Measurements from ENCODE around the gene GPR35. TPM values are rescaled to one million over a fixed set of nuclear protein-coding genes. Genes with fewer than 3 reads are reported as not detected.

GPR35 gene
- total RNA-seq, 4 donors from 2014 or later: 91.1 to 244 (median 136) TPM

GRCh38 chr2:240626531-240627300, 1.4 kb downstream of the GPR35 start:
- Histone ChIP-seq H3K4me1 (no peaks in the 10 kb centered on the region), H3K36me3 (peaks cover 0 to 12% (median 0%) of the 10 kb centered on the region in 4 donors), H3K4me3 (no peak overlapping the region), H3K27me3 (no peaks in the 10 kb centered on the region), H3K9me3 (no peaks in the 10 kb centered on the region), H3K27ac (peak overlapping the region; percentile 29 to 36 (median 34))
- peak; percentile 49 for DNase-seq
- TF ChIP-seq CTCF (IDR thresholded peaks at IDR 0.05): no peak
- no peak for TF ChIP-seq POLR2A (IDR thresholded peaks at IDR 0.05)
- no peak for TF ChIP-seq POLR2AphosphoS5 (IDR thresholded peaks at IDR 0.05)
- TF ChIP-seq EP300 (IDR thresholded peaks at IDR 0.05; ENCODE audit: low read depth): no peak
- 59 to 63% methylated on average over 3 to 17 of the region's 21 CpGs for WGBS, 2 donors (ENCODE audit: low coverage in 1 of 2)
- in situ Hi-C loops (cut with MboI; ENCODE audit: low pct_ligation_motif_present in 1 of 4, low pct_unique_long_range_greater_than_20kb in 1 of 4, low sequenced_read_pairs in 3 of 4) (no loop called here), intact Hi-C loops (cut with DNase I; ENCODE audit: low total_unique reads) (no loop called here)

- intact Hi-C loops (cut with DNase I; ENCODE audit: low total_unique reads) (no loop called here), in situ Hi-C loops (cut with MboI; ENCODE audit: low pct_ligation_motif_present in 1 of 4, low pct_unique_long_range_greater_than_20kb in 1 of 4, low sequenced_read_pairs in 3 of 4) (no loop called here)
- no peak overlapping the region for H3K27ac ChIP-seq
- no peaks in the 10 kb centered on the region for H3K9me3 ChIP-seq
- no peak overlapping the region for H3K4me3 ChIP-seq
- WGBS, 2 donors (ENCODE audit: low coverage in 1 of 2): 86% methylated on average over 15 of the region's 17 CpGs; no CpG with 5 or more reads in 1 of the 2 donors
- TF ChIP-seq POLR2AphosphoS5 (IDR thresholded peaks at IDR 0.05) (no peak), EP300 (IDR thresholded peaks at IDR 0.05; ENCODE audit: low read depth) (no peak), POLR2A (IDR thresholded peaks at IDR 0.05) (no peak), CTCF (IDR thresholded peaks at IDR 0.05) (no peak)
- H3K36me3 ChIP-seq: peaks cover 0 to 12% (median 0%) of the 10 kb centered on the region in 4 donors
- H3K4me1 ChIP-seq: no peaks in the 10 kb centered on the region
- H3K27me3 ChIP-seq: no peaks in the 10 kb centered on the region
- peak; percentile 2 for DNase-seq
Observed at GRCh38 chr2:240627736-240628506, 2.6 kb downstream of the GPR35 start.

GRCh38 chr2:240628507-240628807, 3.2 kb downstream of the GPR35 start:
- intact Hi-C loops (cut with DNase I; ENCODE audit: low total_unique reads) (no loop called here), in situ Hi-C loops (cut with MboI; ENCODE audit: low pct_ligation_motif_present in 1 of 4, low pct_unique_long_range_greater_than_20kb in 1 of 4, low sequenced_read_pairs in 3 of 4) (no loop called here)
- H3K4me3 ChIP-seq: no peak overlapping the region
- H3K9me3 ChIP-seq: no peaks in the 10 kb centered on the region
- H3K4me1 ChIP-seq: no peaks in the 10 kb centered on the region
- DNase-seq: peak; percentile 2
- H3K36me3 ChIP-seq: peaks cover 0 to 12% (median 0%) of the 10 kb centered on the region in 4 donors
- WGBS, 2 donors (ENCODE audit: low coverage in 1 of 2): 88% methylated on average over 7 of the region's 7 CpGs; no CpG with 5 or more reads in 1 of the 2 donors
- TF ChIP-seq CTCF (IDR thresholded peaks at IDR 0.05) (no peak), POLR2A (IDR thresholded peaks at IDR 0.05) (no peak), POLR2AphosphoS5 (IDR thresholded peaks at IDR 0.05) (no peak), EP300 (IDR thresholded peaks at IDR 0.05; ENCODE audit: low read depth) (no peak)
- H3K27ac ChIP-seq: no peak overlapping the region
- no peaks in the 10 kb centered on the region for H3K27me3 ChIP-seq

- H3K4me1 ChIP-seq: no peaks in the 10 kb centered on the region
- H3K27ac ChIP-seq: no peak overlapping the region
- intact Hi-C loops (cut with DNase I; ENCODE audit: low total_unique reads): no loop called here
- H3K36me3 ChIP-seq: peaks cover 0 to 12% (median 0%) of the 10 kb centered on the region in 4 donors
- no peaks in the 10 kb centered on the region for H3K9me3 ChIP-seq
- H3K27me3 ChIP-seq: no peaks in the 10 kb centered on the region
- WGBS, 2 donors (ENCODE audit: low coverage in 1 of 2): 77% methylated on average over 20 of the region's 20 CpGs; no CpG with 5 or more reads in 1 of the 2 donors
- DNase-seq: peak; percentile 4
- in situ Hi-C loops (cut with MboI; ENCODE audit: low pct_ligation_motif_present in 1 of 4, low pct_unique_long_range_greater_than_20kb in 1 of 4, low sequenced_read_pairs in 3 of 4): no loop called here
- TF ChIP-seq POLR2A (IDR thresholded peaks at IDR 0.05) (no peak), EP300 (IDR thresholded peaks at IDR 0.05; ENCODE audit: low read depth) (no peak), POLR2AphosphoS5 (IDR thresholded peaks at IDR 0.05) (no peak), CTCF (IDR thresholded peaks at IDR 0.05) (no peak)
- no peak overlapping the region for H3K4me3 ChIP-seq
Observed at GRCh38 chr2:240628808-240629618, 3.7 kb downstream of the GPR35 start.
